SK-N-SH treated with all-trans-retinoic acid at 6 μM for 48 hours (cell line): ENCODE data around the gene DOK4.

Experiments
- ARNTL ChIP-seq: fragments of 450-650 bp; formaldehyde crosslinking; IDR thresholded peaks from 2 replicates; pipeline ENCODE4 v1.5.0; 2020; ENCODE audit warnings: low read depth, mild to moderate bottlenecking, moderate library complexity, borderline replicate concordance
- CREB5 ChIP-seq: fragments of 250-450 bp; sonication (Bioruptor Pico); IDR thresholded peaks from 2 replicates; pipeline ENCODE4 v1.5.1; 2020; ENCODE audit warnings: low read depth, mild to moderate bottlenecking, moderate library complexity
- GLIS3 ChIP-seq: fragments of 250-450 bp; sonication (Bioruptor Pico); IDR thresholded peaks from 2 replicates; pipeline ENCODE4 v1.5.0; 2020; ENCODE audit warnings: mild to moderate bottlenecking, moderate library complexity
- ISL1 ChIP-seq: fragments of 250-450 bp; sonication (Bioruptor Pico); IDR thresholded peaks from 2 replicates; pipeline ENCODE4 v2.1.2; 2022; ENCODE audit warnings: mild to moderate bottlenecking, moderate library complexity
- PATZ1 ChIP-seq: fragments of 250-450 bp; sonication (Bioruptor Pico); IDR thresholded peaks from 2 replicates; pipeline ENCODE4 v1.8.0; 2020; ENCODE audit warnings: mild to moderate bottlenecking, moderate library complexity, borderline replicate concordance
- RARB ChIP-seq: fragments of 250-450 bp; sonication (Bioruptor Pico); IDR thresholded peaks from 2 replicates; pipeline ENCODE4 v1.8.0; 2021; ENCODE audit warnings: mild to moderate bottlenecking, moderate library complexity
- TOX ChIP-seq: fragments of 250-450 bp; sonication (Bioruptor Pico); IDR thresholded peaks from 2 replicates; pipeline ENCODE4 v1.8.0; 2021; ENCODE audit warnings: mild to moderate bottlenecking, moderate library complexity, borderline replicate concordance
- ZC3H10 ChIP-seq: fragments of 250-450 bp; sonication (Bioruptor Pico); IDR thresholded peaks from 2 replicates; pipeline ENCODE4 v1.5.1; 2021; ENCODE audit warnings: mild to moderate bottlenecking, moderate library complexity
- ZFP3 ChIP-seq: fragments of 250-450 bp; sonication (Bioruptor Pico); IDR thresholded peaks from 2 replicates; pipeline ENCODE4 v1.5.0; 2020; ENCODE audit warnings: mild to moderate bottlenecking, moderate library complexity

- TF ChIP-seq ARNTL (CRISPR knock-in tag) = no peak
- TF ChIP-seq CREB5 (CRISPR knock-in tag) = no peak
- no peak for TF ChIP-seq TOX (CRISPR knock-in tag)
- no peak for TF ChIP-seq PATZ1
- no peak for TF ChIP-seq ZC3H10 (CRISPR knock-in tag)
- TF ChIP-seq GLIS3 (CRISPR knock-in tag) = no peak
- no peak for TF ChIP-seq RARB (CRISPR knock-in tag)
- no peak for TF ChIP-seq ISL1 (CRISPR knock-in tag)
- no peak for TF ChIP-seq ZFP3 (CRISPR knock-in tag)
Measured at GRCh38 chr16:57510016-57510871, 24.0 kb upstream of the DOK4 start.
